Fibroblast of lung (primary cell): ENCODE results near the gene ZNF175. TPM values are rescaled to one million over a fixed set of nuclear protein-coding genes. Genes with fewer than 3 reads are reported as not detected.

Source experiments
- DNase-seq, 2 donors: peaks; one replicate each; pipeline versions ENCODE4 v3.0.0 to v3.0.0-alpha.2; 2010; ENCODE audit warnings: low read depth in 2 of 2
- H2AFZ ChIP-seq: 2 replicates; pipeline ENCODE4 v1.5.1; 2012; ENCODE audit warnings: low read length, control low read depth, inconsistent platforms
- H3K27ac ChIP-seq: 2 replicates; pipeline ENCODE4 v1.5.1; 2011; ENCODE audit warnings: low read length, control low read depth; ENCODE audit not compliant: insufficient read depth
- H3K27me3 ChIP-seq: 2 replicates; pipeline ENCODE4 v1.5.1; 2011; ENCODE audit warnings: mild to moderate bottlenecking, low read length; ENCODE audit not compliant: control insufficient read depth, insufficient read depth
- H3K36me3 ChIP-seq: 2 replicates; pipeline ENCODE4 v1.5.1; 2011; ENCODE audit warnings: low read length; ENCODE audit not compliant: control insufficient read depth, insufficient read depth
- H3K4me1 ChIP-seq: 2 replicates; pipeline ENCODE4 v1.5.1; 2011; ENCODE audit warnings: low read length; ENCODE audit not compliant: control insufficient read depth, insufficient read depth; ENCODE audit errors: extremely low read depth
- H3K4me2 ChIP-seq: 2 replicates; pipeline ENCODE4 v1.5.1; 2011; ENCODE audit warnings: low read length, control low read depth; ENCODE audit not compliant: insufficient read depth; ENCODE audit errors: extremely low read depth
- H3K4me3 ChIP-seq, 4 experiments: fragments of 200-600 bp in 1 of 4; sonication (generic) in 1 of 4; replicated peaks in 1 of 4; 2 replicates each; pipeline ENCODE4 v1.5.1; 2011 to 2016; ENCODE audit warnings: low read length in 4 of 4, low read depth in 3 of 4, mild to moderate bottlenecking in 3 of 4, control low read depth in 2 of 4, inconsistent platforms in 1 of 4, mixed read lengths in 1 of 4; ENCODE audit not compliant: insufficient read depth in 1 of 4; ENCODE audit errors: control extremely low read depth in 1 of 4
- H3K79me2 ChIP-seq: 2 replicates; pipeline ENCODE4 v1.5.1; 2012; ENCODE audit warnings: mild to moderate bottlenecking, low read length, inconsistent platforms; ENCODE audit not compliant: control insufficient read depth, insufficient read depth
- H3K9ac ChIP-seq: 2 replicates; pipeline ENCODE4 v1.5.1; 2011; ENCODE audit warnings: mild to moderate bottlenecking, low read length, control low read depth; ENCODE audit not compliant: insufficient read depth
- H3K9me3 ChIP-seq: 2 replicates; pipeline ENCODE4 v1.5.1; 2012; ENCODE audit warnings: low read depth, low read length; ENCODE audit not compliant: control insufficient read depth, insufficient read depth
- H4K20me1 ChIP-seq: 2 replicates; pipeline ENCODE4 v1.5.1; 2011; ENCODE audit warnings: low read length; ENCODE audit not compliant: control insufficient read depth, insufficient read depth; ENCODE audit errors: extremely low read depth
- CTCF ChIP-seq, 2 donors: IDR thresholded peaks in 1 of 2; conservative IDR thresholded peaks in 1 of 2; 1 replicate in 1 of 2; 2 replicates in 1 of 2; pipeline ENCODE4 v1.5.1; 2011 to 2012; ENCODE audit warnings: low read length in 2 of 2, control low read depth in 1 of 2, inconsistent platforms in 1 of 2, low read depth in 1 of 2, mild to moderate bottlenecking in 1 of 2
- EZH2 ChIP-seq: IDR thresholded peaks from 2 replicates; pipeline ENCODE4 v1.5.1; 2012; ENCODE audit warnings: low read length, control low read depth, mild to moderate bottlenecking; ENCODE audit errors: missing control alignments
- polyA plus RNA-seq, 2 donors: library from polyadenylated mRNA; depleted of rRNA in 1 of 2; stranded (reverse) in 1 of 2; unstranded in 1 of 2; fragments of >200 nt; gene quantifications; 2 replicates each; pipeline ENCODE4 v1.2.1, GENCODE V29; 2011 to 2012; ENCODE audit warnings: missing spikeins in 1 of 2
- total RNA-seq: library from RNA; depleted of rRNA; stranded (reverse); fragments of >200 nt; gene quantifications from 2 replicates; pipeline ENCODE4 v1.2.1, GENCODE V29; 2014

Gene ZNF175
- total and polyA plus RNA-seq, 2 donors (not counting 1 experiment from before 2014, with no cell fraction given), result 5.0 to 7.6 TPM

- Histone ChIP-seq H3K9ac (no peak overlapping the region), H3K9me3 (no peaks in the 10 kb centered on the region), H3K4me3 (peak overlapping the region in 1 of 4 experiments; percentile 90), H2AFZ (no peak overlapping the region), H3K4me1 (peaks cover 9% of the 10 kb centered on the region), H3K4me2 (no peak overlapping the region), H3K36me3 (peaks cover 5% of the 10 kb centered on the region), H4K20me1 (no peaks in the 10 kb centered on the region), H3K79me2 (peaks cover 17% of the 10 kb centered on the region), H3K27me3 (no peaks in the 10 kb centered on the region), H3K27ac (peak overlapping the region; percentile 47)
- no peak for TF ChIP-seq EZH2
- no peak for TF ChIP-seq CTCF (conservative IDR thresholded peaks at IDR 0.05 in 1 of 2, IDR thresholded peaks at IDR 0.05 in 1 of 2; ENCODE audit: low read depth in 1 of 2, low read length in 2 of 2)
- peak in 1 of 2 donors; percentile 20 for DNase-seq
Measured at GRCh38 chr19:51573331-51573730, 2.2 kb downstream of the ZNF175 start.

- H3K27me3 ChIP-seq, result no peaks in the 10 kb centered on the region
- no peak overlapping the region for H2AFZ ChIP-seq
- TF ChIP-seq EZH2, result no peak
- no peak for TF ChIP-seq CTCF (conservative IDR thresholded peaks at IDR 0.05 in 1 of 2, IDR thresholded peaks at IDR 0.05 in 1 of 2; ENCODE audit: low read depth in 1 of 2, low read length in 2 of 2)
- H3K9ac ChIP-seq, result no peak overlapping the region
- no peak overlapping the region for H3K4me3 ChIP-seq
- DNase-seq, result no peak
- H3K36me3 ChIP-seq, result peaks cover 10% of the 10 kb centered on the region
- H4K20me1 ChIP-seq, result no peaks in the 10 kb centered on the region
- H3K4me2 ChIP-seq, result no peak overlapping the region
- H3K27ac ChIP-seq, result no peak overlapping the region
- no peaks in the 10 kb centered on the region for H3K9me3 ChIP-seq
- peaks cover 8% of the 10 kb centered on the region for H3K4me1 ChIP-seq
- peaks cover 11% of the 10 kb centered on the region for H3K79me2 ChIP-seq
Measured at GRCh38 chr19:51576850-51577249, 5.8 kb downstream of the ZNF175 start.

- H3K4me2 ChIP-seq, result no peak overlapping the region
- H3K4me3 ChIP-seq, result no peak overlapping the region
- H3K9ac ChIP-seq, result no peak overlapping the region
- no peak overlapping the region for H3K27ac ChIP-seq
- no peak overlapping the region for H2AFZ ChIP-seq
- DNase-seq, result no peak
- H3K4me1 ChIP-seq, result no peaks in the 10 kb centered on the region
- TF ChIP-seq CTCF (conservative IDR thresholded peaks at IDR 0.05 in 1 of 2, IDR thresholded peaks at IDR 0.05 in 1 of 2; ENCODE audit: low read depth in 1 of 2, low read length in 2 of 2), result no peak
- TF ChIP-seq EZH2, result no peak
- H3K9me3 ChIP-seq, result peaks cover 4% of the 10 kb centered on the region
- no peaks in the 10 kb centered on the region for H3K27me3 ChIP-seq
- H4K20me1 ChIP-seq, result no peaks in the 10 kb centered on the region
- peaks cover 14% of the 10 kb centered on the region for H3K36me3 ChIP-seq
- no peaks in the 10 kb centered on the region for H3K79me2 ChIP-seq
Measured at GRCh38 chr19:51586103-51586728, 15.1 kb downstream of the ZNF175 start.
